ENCODE data around the gene PTCSC3. TPM values are rescaled to one million over a fixed set of nuclear protein-coding genes. Genes with fewer than 3 reads are reported as not detected.
"Not testable (repeated sequence)": the region's sequence is repeated elsewhere in the genome, so short reads cannot be mapped to it uniquely, and the experiment has no call there.

PTCSC3 gene
- total RNA-seq, 1 donor from 2014 or later: not detected

- no peak for DNase-seq
Measured at GRCh38 chr14:36173161-36173560, 3.4 kb downstream of the PTCSC3 start.

GRCh38 chr14:36171607-36172006 lies 4.9 kb downstream of the PTCSC3 start:
- DNase-seq: no peak

- DNase-seq: no peak
Measured at GRCh38 chr14:36167431-36167830, 9.1 kb downstream of the PTCSC3 start.

- no peak for DNase-seq
Measured at GRCh38 chr14:36163451-36163850, 13.1 kb downstream of the PTCSC3 start.

- DNase-seq: no peak
Measured at GRCh38 chr14:36162267-36162666, 14.3 kb downstream of the PTCSC3 start.

- DNase-seq: no peak
Measured at GRCh38 chr14:36161776-36162175, 14.7 kb downstream of the PTCSC3 start.

- DNase-seq: no peak
Measured at GRCh38 chr14:36151335-36151734, 25.2 kb downstream of the PTCSC3 start.

GRCh38 chr14:36134038-36134437 lies 42.5 kb downstream of the PTCSC3 start:
- DNase-seq: no peak

- DNase-seq: no peak
Measured at GRCh38 chr14:36132826-36133225, 43.7 kb downstream of the PTCSC3 start.

GRCh38 chr14:36130186-36130585 lies 46.3 kb downstream of the PTCSC3 start:
- DNase-seq: no peak

- no peak for DNase-seq
Measured at GRCh38 chr14:36129181-36129580, 47.3 kb downstream of the PTCSC3 start.

GRCh38 chr14:36113341-36113740 lies 63.2 kb downstream of the PTCSC3 start:
- no peak for DNase-seq

GRCh38 chr14:36111822-36112583 lies 64.5 kb downstream of the PTCSC3 start:
- DNase-seq: no peak

- peak; percentile 2 for DNase-seq
Measured at GRCh38 chr14:36105401-36105800, 71.1 kb downstream of the PTCSC3 start.

- DNase-seq: not testable (repeated sequence)
Measured at GRCh38 chr14:36104258-36104657, 72.3 kb downstream of the PTCSC3 start.

- DNase-seq: no peak
Measured at GRCh38 chr14:36099619-36100018, 76.9 kb downstream of the PTCSC3 start.

GRCh38 chr14:36097356-36097755 lies 79.2 kb downstream of the PTCSC3 start:
- DNase-seq: no peak

- no peak for DNase-seq
Measured at GRCh38 chr14:36096090-36096489, 80.4 kb downstream of the PTCSC3 start.

- no peak for DNase-seq
Measured at GRCh38 chr14:36094963-36095362, 81.6 kb downstream of the PTCSC3 start.

- DNase-seq: no peak
Measured at GRCh38 chr14:36091096-36091495, 85.4 kb downstream of the PTCSC3 start.

- DNase-seq: no peak
Measured at GRCh38 chr14:36087411-36087810, 89.1 kb downstream of the PTCSC3 start.

GRCh38 chr14:36086629-36087395 lies 89.7 kb downstream of the PTCSC3 start:
- no peak for DNase-seq

GRCh38 chr14:36085861-36086260 lies 90.7 kb downstream of the PTCSC3 start:
- DNase-seq: no peak

All from dermis blood vessel endothelial cell (primary cell).